Keratinocyte (primary cell): ENCODE data around the gene SYT9. TPM values are rescaled to one million over a fixed set of nuclear protein-coding genes. Genes with fewer than 3 reads are reported as not detected.

Source experiments
- DNase-seq: peaks from one replicate; pipeline ENCODE4 v3.0.0-alpha.2; 2011; ENCODE audit warnings: low read depth, missing footprints, low spot score
- FAIRE-seq: peaks from 2 replicates; lab custom pipeline; 2011; peaks lifted over from hg19 to GRCh38; lab: Jason Lieb, UNC
- H2AFZ ChIP-seq: 2 replicates; pipeline ENCODE4 v1.6.0; 2012; ENCODE audit warnings: low read length, control low read depth, inconsistent platforms; ENCODE audit not compliant: control insufficient read depth
- H3K27ac ChIP-seq: 2 replicates; pipeline ENCODE4 v1.5.1; 2011; ENCODE audit warnings: low read length; ENCODE audit not compliant: control insufficient read depth, insufficient read depth
- H3K27me3 ChIP-seq: 3 replicates; pipeline ENCODE4 v1.6.0; 2011; ENCODE audit warnings: low read length; ENCODE audit not compliant: control insufficient read depth, insufficient read depth; ENCODE audit errors: extremely low read depth
- H3K36me3 ChIP-seq, 2 experiments: 2 replicates in 1 of 2; 3 replicates in 1 of 2; pipeline ENCODE4 v1.5.1; 2011; ENCODE audit warnings: low read length in 2 of 2, mild to moderate bottlenecking in 1 of 2; ENCODE audit not compliant: control insufficient read depth in 2 of 2, insufficient read depth in 2 of 2; ENCODE audit errors: extremely low read depth in 1 of 2
- H3K4me1 ChIP-seq: 3 replicates; pipeline ENCODE4 v1.5.1; 2011; ENCODE audit warnings: low read length; ENCODE audit not compliant: control insufficient read depth, insufficient read depth; ENCODE audit errors: extremely low read depth
- H3K4me2 ChIP-seq: 3 replicates; pipeline ENCODE4 v1.6.0; 2011; ENCODE audit warnings: low read depth, low read length; ENCODE audit not compliant: control insufficient read depth, insufficient read depth; ENCODE audit errors: extremely low read depth
- H3K4me3 ChIP-seq, 3 experiments: fragments of 200-600 bp in 1 of 3; sonication (generic) in 1 of 3; 2 replicates in 2 of 3; 3 replicates in 1 of 3; pipeline ENCODE4 v1.5.1; 2011 to 2016; ENCODE audit warnings: low read length in 3 of 3, mild to moderate bottlenecking in 3 of 3, control low read depth in 2 of 3, inconsistent platforms in 1 of 3, low read depth in 1 of 3, mixed read lengths in 1 of 3, mixed run types in 1 of 3, moderate library complexity in 1 of 3; ENCODE audit not compliant: control insufficient read depth in 2 of 3, insufficient read depth in 2 of 3; ENCODE audit errors: extremely low read depth in 1 of 3
- H3K79me2 ChIP-seq: 2 replicates; pipeline ENCODE4 v1.6.0; 2012; ENCODE audit warnings: low read length; ENCODE audit not compliant: control insufficient read depth, insufficient read depth
- H3K9ac ChIP-seq: 3 replicates; pipeline ENCODE4 v1.6.0; 2011; ENCODE audit warnings: low read length; ENCODE audit not compliant: control insufficient read depth, insufficient read depth; ENCODE audit errors: extremely low read depth
- H3K9me1 ChIP-seq: 3 replicates; pipeline ENCODE4 v1.6.0; 2011; ENCODE audit warnings: low read length; ENCODE audit not compliant: control insufficient read depth, insufficient read depth; ENCODE audit errors: extremely low read depth
- H3K9me3 ChIP-seq: 2 replicates; pipeline ENCODE4 v1.5.1; 2012; ENCODE audit warnings: low read depth, low read length; ENCODE audit not compliant: control insufficient read depth
- H4K20me1 ChIP-seq: 3 replicates; pipeline ENCODE4 v1.6.0; 2011; ENCODE audit warnings: low read length; ENCODE audit not compliant: control insufficient read depth, insufficient read depth; ENCODE audit errors: extremely low read depth
- EZH2 ChIP-seq: IDR thresholded peaks from one replicate; pipeline ENCODE4 v1.6.1; 2012; ENCODE audit warnings: inconsistent platforms, mild to moderate bottlenecking, low read length, moderate library complexity
- dilution Hi-C: fragments of 300-500 bp; cut with MboI; formaldehyde crosslinking; loops from one replicate; pipeline ENCODE4 v1.7.0; 2020; ENCODE audit warnings: low sequenced_read_pairs; ENCODE audit not compliant: extremely low pct_ligation_motif_present
- polyA plus RNA-seq, 5 experiments: library from polyadenylated mRNA; depleted of rRNA in 3 of 5; stranded (reverse) in 3 of 5; stranded (forward) in 1 of 5; unstranded in 1 of 5; fragments of >200 nt; gene quantifications; 1 replicate in 1 of 5; 2 replicates in 3 of 5; 3 replicates in 1 of 5; pipeline versions ENCODE4 v1.2.1 to v1.2.3, GENCODE V29; 2011 to 2012; ENCODE audit warnings: missing spikeins in 2 of 5, low read depth in 1 of 5, low replicate concordance in 1 of 5
- TF ChIP-seq, protein P1 (sequence below), 3 experiments: IDR thresholded peaks in 1 of 3; conservative IDR thresholded peaks in 1 of 3; optimal IDR thresholded peaks in 1 of 3; 2 replicates in 2 of 3; 3 replicates in 1 of 3; pipeline versions ENCODE3 to v1.5.1; 2011; ENCODE audit warnings: low read length in 3 of 3, mild to moderate bottlenecking in 3 of 3, moderate library complexity in 2 of 3, control low read depth in 1 of 3, inconsistent platforms in 1 of 3; ENCODE audit not compliant: insufficient read depth in 2 of 3; ENCODE audit errors: extremely low read depth in 1 of 3

Gene SYT9
- polyA plus RNA-seq, 1 donor (not counting 4 experiments of a cell fraction or from before 2014, with no cell fraction given): not detected

DNA sequence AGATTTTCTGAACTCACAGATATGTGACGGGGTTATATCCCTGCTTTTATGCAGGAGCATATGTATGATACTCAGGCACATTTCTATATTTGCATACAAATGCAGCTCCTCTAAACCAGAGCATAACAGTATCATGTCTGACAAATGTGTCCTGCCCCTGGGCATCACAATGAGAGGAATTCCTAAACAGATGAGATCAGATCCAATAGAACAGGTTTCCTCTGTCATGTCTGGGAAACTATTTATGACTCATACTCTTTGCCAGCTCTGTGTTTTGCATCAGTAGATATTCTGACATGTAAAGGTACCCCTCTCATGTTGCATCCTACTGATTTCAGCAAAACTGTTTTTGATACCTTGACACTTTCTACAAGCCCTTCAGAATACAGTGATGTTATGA is 29.4 kb downstream of the SYT9 start:
- Histone ChIP-seq H3K4me2 (no peak overlapping the region), H3K9me1 (no peaks in the 10 kb centered on the region), H3K36me3 (no peaks in the 10 kb centered on the region), H3K9me3 (peaks cover under 1% of the 10 kb centered on the region), H3K27ac (no peak overlapping the region), H3K9ac (no peak overlapping the region), H3K4me1 (peaks cover 11% of the 10 kb centered on the region), H4K20me1 (no peaks in the 10 kb centered on the region), H3K4me3 (no peak overlapping the region), H3K79me2 (no peaks in the 10 kb centered on the region), H3K27me3 (no peaks in the 10 kb centered on the region), H2AFZ (no peak overlapping the region)
- FAIRE-seq (peak; percentile 91), DNase-seq (peak; percentile 68)
- dilution Hi-C loops: no loop called here
- TF ChIP-seq EZH2: no peak
- TF ChIP-seq, protein P1, sequence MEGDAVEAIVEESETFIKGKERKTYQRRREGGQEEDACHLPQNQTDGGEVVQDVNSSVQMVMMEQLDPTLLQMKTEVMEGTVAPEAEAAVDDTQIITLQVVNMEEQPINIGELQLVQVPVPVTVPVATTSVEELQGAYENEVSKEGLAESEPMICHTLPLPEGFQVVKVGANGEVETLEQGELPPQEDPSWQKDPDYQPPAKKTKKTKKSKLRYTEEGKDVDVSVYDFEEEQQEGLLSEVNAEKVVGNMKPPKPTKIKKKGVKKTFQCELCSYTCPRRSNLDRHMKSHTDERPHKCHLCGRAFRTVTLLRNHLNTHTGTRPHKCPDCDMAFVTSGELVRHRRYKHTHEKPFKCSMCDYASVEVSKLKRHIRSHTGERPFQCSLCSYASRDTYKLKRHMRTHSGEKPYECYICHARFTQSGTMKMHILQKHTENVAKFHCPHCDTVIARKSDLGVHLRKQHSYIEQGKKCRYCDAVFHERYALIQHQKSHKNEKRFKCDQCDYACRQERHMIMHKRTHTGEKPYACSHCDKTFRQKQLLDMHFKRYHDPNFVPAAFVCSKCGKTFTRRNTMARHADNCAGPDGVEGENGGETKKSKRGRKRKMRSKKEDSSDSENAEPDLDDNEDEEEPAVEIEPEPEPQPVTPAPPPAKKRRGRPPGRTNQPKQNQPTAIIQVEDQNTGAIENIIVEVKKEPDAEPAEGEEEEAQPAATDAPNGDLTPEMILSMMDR (optimal IDR thresholded peaks at IDR 0.05 in 1 of 3, IDR thresholded peaks at IDR 0.05 in 1 of 3, conservative IDR thresholded peaks at IDR 0.05 in 1 of 3; ENCODE audit: extremely low read depth in 1 of 3, insufficient read depth in 2 of 3, low read length in 3 of 3): no peak

- DNase-seq (no peak), FAIRE-seq (no peak)
- no peak overlapping the region for H3K27ac ChIP-seq
- no peaks in the 10 kb centered on the region for H3K27me3 ChIP-seq
- dilution Hi-C loops: no loop called here
- no peaks in the 10 kb centered on the region for H3K79me2 ChIP-seq
- H3K9me3 ChIP-seq: peaks cover 2% of the 10 kb centered on the region
- no peaks in the 10 kb centered on the region for H3K36me3 ChIP-seq
- no peak overlapping the region for H2AFZ ChIP-seq
- TF ChIP-seq EZH2: no peak
- TF ChIP-seq, protein P1 (optimal IDR thresholded peaks at IDR 0.05 in 1 of 3, IDR thresholded peaks at IDR 0.05 in 1 of 3, conservative IDR thresholded peaks at IDR 0.05 in 1 of 3; ENCODE audit: extremely low read depth in 1 of 3, insufficient read depth in 2 of 3, low read length in 3 of 3): no peak
- H3K4me1 ChIP-seq: peaks cover 11% of the 10 kb centered on the region
- no peaks in the 10 kb centered on the region for H3K9me1 ChIP-seq
- H3K4me2 ChIP-seq: no peak overlapping the region
- H3K4me3 ChIP-seq: no peak overlapping the region
- no peak overlapping the region for H3K9ac ChIP-seq
- H4K20me1 ChIP-seq: no peaks in the 10 kb centered on the region
Measured at GRCh38 chr11:7281809-7282208, 30.1 kb downstream of the SYT9 start.
